Measurements from ENCODE around the gene MED13L.

MED13L gene

DNA sequence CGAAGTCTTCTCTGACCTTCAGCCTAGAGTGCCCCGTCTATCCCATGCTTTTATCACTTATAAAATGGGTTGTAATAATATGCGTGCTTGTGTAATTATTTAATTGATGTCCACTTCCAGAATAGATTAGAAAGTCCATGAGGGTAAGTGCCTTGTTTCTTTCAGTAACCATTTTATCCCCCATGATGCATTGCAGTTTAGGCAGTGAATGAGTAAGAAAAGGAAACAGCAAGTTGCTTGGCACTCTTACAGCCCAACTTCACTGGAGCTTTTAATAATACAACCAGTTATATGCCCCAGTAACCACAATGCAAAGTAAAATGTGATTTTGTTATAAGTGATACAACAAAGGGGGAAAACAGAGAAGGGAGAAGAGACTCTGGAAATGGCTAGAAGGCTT, 287.3 kb downstream of the MED13L start:
- Histone ChIP-seq H3K4me2 (ENCODE audit: low read depth, low read length, poor library complexity, severe bottlenecking) (no peak overlapping the region), H2AFZ (ENCODE audit: low read depth, low read length, severe bottlenecking) (no peak overlapping the region), H3K9me2 (replicated peaks; ENCODE audit: insufficient read depth, low read length) (no peaks in the 10 kb centered on the region), H3K4me3 (ENCODE audit: insufficient read depth, low read length, poor library complexity, severe bottlenecking) (no peak overlapping the region), H3K27ac (ENCODE audit: low read depth, low read length) (no peak overlapping the region), H3K79me2 (ENCODE audit: insufficient read depth, low read length) (no peaks in the 10 kb centered on the region), H3K36me3 (ENCODE audit: low read length) (no peaks in the 10 kb centered on the region), H3K27me3 (ENCODE audit: low read length) (no peaks in the 10 kb centered on the region), H3K9ac (ENCODE audit: low read length) (no peak overlapping the region), H3F3A (ENCODE audit: insufficient read depth) (no peaks in the 10 kb centered on the region), H3K9me3 (ENCODE audit: insufficient read depth, low read length) (no peaks in the 10 kb centered on the region), H4K20me1 (ENCODE audit: low read depth, low read length) (no peaks in the 10 kb centered on the region)
- TF ChIP-seq, protein P1, sequence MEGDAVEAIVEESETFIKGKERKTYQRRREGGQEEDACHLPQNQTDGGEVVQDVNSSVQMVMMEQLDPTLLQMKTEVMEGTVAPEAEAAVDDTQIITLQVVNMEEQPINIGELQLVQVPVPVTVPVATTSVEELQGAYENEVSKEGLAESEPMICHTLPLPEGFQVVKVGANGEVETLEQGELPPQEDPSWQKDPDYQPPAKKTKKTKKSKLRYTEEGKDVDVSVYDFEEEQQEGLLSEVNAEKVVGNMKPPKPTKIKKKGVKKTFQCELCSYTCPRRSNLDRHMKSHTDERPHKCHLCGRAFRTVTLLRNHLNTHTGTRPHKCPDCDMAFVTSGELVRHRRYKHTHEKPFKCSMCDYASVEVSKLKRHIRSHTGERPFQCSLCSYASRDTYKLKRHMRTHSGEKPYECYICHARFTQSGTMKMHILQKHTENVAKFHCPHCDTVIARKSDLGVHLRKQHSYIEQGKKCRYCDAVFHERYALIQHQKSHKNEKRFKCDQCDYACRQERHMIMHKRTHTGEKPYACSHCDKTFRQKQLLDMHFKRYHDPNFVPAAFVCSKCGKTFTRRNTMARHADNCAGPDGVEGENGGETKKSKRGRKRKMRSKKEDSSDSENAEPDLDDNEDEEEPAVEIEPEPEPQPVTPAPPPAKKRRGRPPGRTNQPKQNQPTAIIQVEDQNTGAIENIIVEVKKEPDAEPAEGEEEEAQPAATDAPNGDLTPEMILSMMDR (IDR thresholded peaks at IDR 0.05; ENCODE audit: insufficient read depth, low read length, poor library complexity, severe bottlenecking): no peak
- TF ChIP-seq EZH2phosphoT487 (conservative IDR thresholded peaks at IDR 0.05; ENCODE audit: low read length): no peak

DNA sequence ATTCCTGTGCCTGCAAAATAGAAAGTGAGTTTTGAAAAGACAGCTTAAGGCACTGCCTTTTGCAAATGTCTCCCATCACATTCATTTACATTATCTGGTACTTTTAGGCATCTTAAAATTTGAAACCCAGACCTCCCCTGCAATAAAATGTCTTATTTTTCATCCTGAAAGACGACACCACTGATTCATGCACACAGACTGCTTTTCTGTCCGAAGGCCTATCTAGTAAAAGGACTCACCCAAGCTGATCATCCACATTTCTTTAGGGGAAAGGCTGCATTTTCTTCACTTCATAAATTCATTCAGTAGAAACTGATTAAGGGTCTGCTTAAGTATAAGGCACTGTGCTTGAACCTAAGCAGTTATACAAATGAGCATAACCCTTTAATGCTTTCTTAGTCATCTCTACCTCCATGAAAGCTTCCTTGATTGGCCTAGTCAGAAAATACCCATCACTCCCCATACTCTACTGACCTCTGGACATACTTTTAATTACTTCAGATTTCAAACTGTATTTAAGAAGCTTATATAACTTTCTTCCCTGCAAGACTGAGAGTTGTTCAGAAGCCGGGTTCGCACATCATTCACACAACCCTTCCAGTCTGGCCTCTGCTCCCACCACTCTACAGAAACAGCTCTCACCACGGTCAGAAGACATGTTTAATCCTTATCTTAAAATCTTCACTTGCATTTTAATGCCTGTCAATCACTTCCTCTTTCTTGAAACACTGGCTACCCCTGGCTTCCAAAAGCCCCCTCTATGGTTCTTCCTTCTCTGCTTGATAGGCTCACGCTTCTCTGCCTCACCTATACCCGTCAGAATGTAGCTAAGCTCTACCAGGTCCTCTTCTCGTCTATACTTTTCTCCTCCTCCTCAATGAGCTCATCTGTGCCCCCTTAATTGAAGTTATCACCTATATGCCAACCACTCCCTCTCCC, 288.6 kb downstream of the MED13L start:
- Histone ChIP-seq H3K79me2 (ENCODE audit: insufficient read depth, low read length) (no peaks in the 10 kb centered on the region), H3K4me2 (ENCODE audit: low read depth, low read length, poor library complexity, severe bottlenecking) (no peak overlapping the region), H3K9me2 (replicated peaks; ENCODE audit: insufficient read depth, low read length) (no peaks in the 10 kb centered on the region), H4K20me1 (ENCODE audit: low read depth, low read length) (no peaks in the 10 kb centered on the region), H3F3A (ENCODE audit: insufficient read depth) (no peaks in the 10 kb centered on the region), H3K36me3 (ENCODE audit: low read length) (no peaks in the 10 kb centered on the region), H3K9me3 (ENCODE audit: insufficient read depth, low read length) (no peaks in the 10 kb centered on the region), H2AFZ (ENCODE audit: low read depth, low read length, severe bottlenecking) (no peak overlapping the region), H3K4me3 (ENCODE audit: insufficient read depth, low read length, poor library complexity, severe bottlenecking) (no peak overlapping the region), H3K27me3 (ENCODE audit: low read length) (no peaks in the 10 kb centered on the region), H3K27ac (ENCODE audit: low read depth, low read length) (no peak overlapping the region), H3K9ac (ENCODE audit: low read length) (no peak overlapping the region)
- TF ChIP-seq, protein P1 (IDR thresholded peaks at IDR 0.05; ENCODE audit: insufficient read depth, low read length, poor library complexity, severe bottlenecking): no peak
- TF ChIP-seq EZH2phosphoT487 (conservative IDR thresholded peaks at IDR 0.05; ENCODE audit: low read length): no peak

- Histone ChIP-seq H3K36me3 (ENCODE audit: low read length) (no peaks in the 10 kb centered on the region), H3K4me3 (ENCODE audit: insufficient read depth, low read length, poor library complexity, severe bottlenecking) (no peak overlapping the region), H2AFZ (ENCODE audit: low read depth, low read length, severe bottlenecking) (no peak overlapping the region), H3K4me2 (ENCODE audit: low read depth, low read length, poor library complexity, severe bottlenecking) (no peak overlapping the region), H3K9ac (ENCODE audit: low read length) (no peak overlapping the region), H3F3A (ENCODE audit: insufficient read depth) (no peaks in the 10 kb centered on the region), H3K79me2 (ENCODE audit: insufficient read depth, low read length) (no peaks in the 10 kb centered on the region), H4K20me1 (ENCODE audit: low read depth, low read length) (no peaks in the 10 kb centered on the region), H3K9me3 (ENCODE audit: insufficient read depth, low read length) (no peaks in the 10 kb centered on the region), H3K9me2 (replicated peaks; ENCODE audit: insufficient read depth, low read length) (no peaks in the 10 kb centered on the region), H3K27ac (ENCODE audit: low read depth, low read length) (no peak overlapping the region), H3K27me3 (ENCODE audit: low read length) (no peaks in the 10 kb centered on the region)
- TF ChIP-seq EZH2phosphoT487 (conservative IDR thresholded peaks at IDR 0.05; ENCODE audit: low read length): no peak
- TF ChIP-seq, protein P1 (IDR thresholded peaks at IDR 0.05; ENCODE audit: insufficient read depth, low read length, poor library complexity, severe bottlenecking): no peak
These were observed 289.3 kb downstream of the MED13L start for GRCh38 chr12:115988212-115988611.

All from SU-DHL-6 (cell line).